ENCODE measurements around the gene NXN.
"Not testable (repeated sequence)": the region's sequence is repeated elsewhere in the genome, so short reads cannot be mapped to it uniquely, and the experiment has no call there.

NXN gene

GRCh38 chr17:753418-753817 lies 226.2 kb downstream of the NXN start:
- no peak overlapping the region for H3K4me3 ChIP-seq (replicated peaks; ENCODE audit: low read depth, low read length)
- no peak for DNase-seq (ENCODE audit: extremely low read depth, insufficient read length)
- TF ChIP-seq CTCF (IDR thresholded peaks at IDR 0.05; ENCODE audit: insufficient read depth, low read length, poor library complexity, severe bottlenecking), result no peak
- peaks cover 6% of the 10 kb centered on the region for H3K36me3 ChIP-seq (ENCODE audit: control insufficient read depth, insufficient read depth, low read length)
- H3K27me3 ChIP-seq (replicated peaks; ENCODE audit: control insufficient read depth, insufficient read depth, low read length), result no peaks in the 10 kb centered on the region

- Histone ChIP-seq H3K27me3 (replicated peaks; ENCODE audit: control insufficient read depth, insufficient read depth, low read length) (no peaks in the 10 kb centered on the region), H3K36me3 (ENCODE audit: control insufficient read depth, insufficient read depth, low read length) (peaks cover 10% of the 10 kb centered on the region), H3K4me3 (replicated peaks; ENCODE audit: low read depth, low read length) (peak overlapping the region; percentile 69)
- no peak for DNase-seq (ENCODE audit: extremely low read depth, insufficient read length)
- TF ChIP-seq CTCF (IDR thresholded peaks at IDR 0.05; ENCODE audit: insufficient read depth, low read length, poor library complexity, severe bottlenecking), result no peak
Measured at GRCh38 chr17:752620-753219, 226.9 kb downstream of the NXN start.

GRCh38 chr17:752002-752619 lies 227.5 kb downstream of the NXN start, which contains the start of gene GEMIN4:
Gene GEMIN4, minus strand, starts transcription at chr17:752264. Its CDS starts 122 bp downstream, at chr17:752142.
- peaks cover 15% of the 10 kb centered on the region for H3K36me3 ChIP-seq (ENCODE audit: control insufficient read depth, insufficient read depth, low read length)
- peak within 1 kb of the TSS; percentile 69 for H3K4me3 ChIP-seq (replicated peaks; ENCODE audit: low read depth, low read length)
- TF ChIP-seq CTCF (IDR thresholded peaks at IDR 0.05; ENCODE audit: insufficient read depth, low read length, poor library complexity, severe bottlenecking), result peak; percentile 95
- H3K27me3 ChIP-seq (replicated peaks; ENCODE audit: control insufficient read depth, insufficient read depth, low read length), result no peaks in the 10 kb centered on the region
- DNase-seq (ENCODE audit: extremely low read depth, insufficient read length), result peak; percentile 97

GRCh38 chr17:751269-752001 lies 228.1 kb downstream of the NXN start:
- TF ChIP-seq CTCF (IDR thresholded peaks at IDR 0.05; ENCODE audit: insufficient read depth, low read length, poor library complexity, severe bottlenecking), result no peak
- peak; percentile 71 for DNase-seq (ENCODE audit: extremely low read depth, insufficient read length)
- Histone ChIP-seq H3K4me3 (replicated peaks; ENCODE audit: low read depth, low read length) (peak overlapping the region; percentile 69), H3K27me3 (replicated peaks; ENCODE audit: control insufficient read depth, insufficient read depth, low read length) (no peaks in the 10 kb centered on the region), H3K36me3 (ENCODE audit: control insufficient read depth, insufficient read depth, low read length) (peaks cover 14% of the 10 kb centered on the region)

- no peak for DNase-seq (ENCODE audit: extremely low read depth, insufficient read length)
- no peaks in the 10 kb centered on the region for H3K27me3 ChIP-seq (replicated peaks; ENCODE audit: control insufficient read depth, insufficient read depth, low read length)
- no peak for TF ChIP-seq CTCF (IDR thresholded peaks at IDR 0.05; ENCODE audit: insufficient read depth, low read length, poor library complexity, severe bottlenecking)
- H3K36me3 ChIP-seq (ENCODE audit: control insufficient read depth, insufficient read depth, low read length), result peaks cover 16% of the 10 kb centered on the region
- peak overlapping the region; percentile 69 for H3K4me3 ChIP-seq (replicated peaks; ENCODE audit: low read depth, low read length)
Measured at GRCh38 chr17:750431-751037, 229.0 kb downstream of the NXN start.

GRCh38 chr17:749359-749758 lies 230.2 kb downstream of the NXN start:
- peaks cover 27% of the 10 kb centered on the region for H3K36me3 ChIP-seq (ENCODE audit: control insufficient read depth, insufficient read depth, low read length)
- not testable (repeated sequence) for H3K27me3 ChIP-seq (replicated peaks; ENCODE audit: control insufficient read depth, insufficient read depth, low read length); H3K4me3 ChIP-seq (replicated peaks; ENCODE audit: low read depth, low read length); DNase-seq (ENCODE audit: extremely low read depth, insufficient read length)
